HG03159 (cell line): ENCODE results near the gene CCDC34.

ENCODE experiments used
- ATAC-seq: cut with Tn5 transposase; IDR thresholded peaks from one replicate; pipeline ENCODE4 v1.9.1; 2021; ENCODE audit warnings: mild to moderate bottlenecking, moderate library complexity; ENCODE audit not compliant: unreplicated experiment

CCDC34 gene

DNA sequence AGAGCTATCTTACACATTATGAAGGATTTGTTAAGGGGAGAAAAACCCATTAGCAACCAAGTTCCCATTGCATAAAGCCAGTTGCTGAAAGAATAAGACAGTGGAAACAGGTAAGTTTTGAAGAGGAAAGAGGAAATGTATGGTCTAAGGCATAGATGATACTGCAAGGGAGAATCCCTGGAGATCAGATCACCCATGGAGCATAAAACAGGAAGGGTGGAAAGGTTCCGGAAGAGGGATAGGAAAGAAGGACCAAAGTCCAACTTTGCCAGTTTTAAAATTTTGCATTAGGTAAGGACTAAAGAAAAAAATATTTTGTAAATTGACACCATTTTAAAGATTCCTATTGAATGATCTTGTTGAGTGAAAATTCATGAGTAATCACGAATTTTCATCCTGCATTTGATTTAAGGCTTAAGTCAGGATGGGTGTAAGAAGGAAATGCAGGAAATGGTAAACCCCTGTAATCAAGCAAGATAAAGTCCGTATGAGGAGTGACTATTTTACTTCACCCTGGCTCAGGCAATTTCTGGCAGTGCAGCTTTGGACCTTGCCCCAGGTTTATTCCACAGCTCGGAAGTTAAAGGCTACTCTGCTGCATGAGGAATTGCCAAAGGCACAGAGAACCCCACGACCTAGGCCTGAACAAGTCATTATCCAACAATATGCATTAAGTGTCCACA lies 70.9 kb downstream of the CCDC34 start:
- ATAC-seq: no peak

DNA sequence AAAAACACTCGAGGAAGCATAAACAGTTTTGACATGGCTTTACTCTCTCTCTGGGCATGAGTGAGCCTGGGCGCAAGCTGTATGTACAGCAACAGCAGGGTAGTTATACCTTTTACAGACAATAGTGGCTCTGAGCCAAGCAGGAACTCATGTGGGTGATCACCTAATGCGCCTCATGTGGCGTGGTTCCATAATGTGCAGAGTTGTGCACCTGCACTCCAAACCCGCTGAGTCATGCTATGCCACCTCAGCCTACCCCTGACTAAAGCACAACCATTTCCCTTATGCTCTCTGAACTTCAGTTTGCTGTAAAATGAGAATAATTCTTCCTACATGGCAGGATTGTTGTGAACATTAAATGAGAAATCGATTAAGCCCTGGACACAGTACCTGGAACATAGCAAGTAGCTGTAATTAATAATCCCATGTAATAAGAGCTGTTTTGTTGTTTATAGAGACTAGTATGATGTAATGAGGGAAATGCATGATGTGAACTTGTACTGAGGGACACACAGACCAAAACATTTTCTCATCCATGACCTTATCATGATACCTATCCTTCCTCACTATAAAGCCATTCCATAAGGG lies 71.6 kb downstream of the CCDC34 start:
- no peak for ATAC-seq

DNA sequence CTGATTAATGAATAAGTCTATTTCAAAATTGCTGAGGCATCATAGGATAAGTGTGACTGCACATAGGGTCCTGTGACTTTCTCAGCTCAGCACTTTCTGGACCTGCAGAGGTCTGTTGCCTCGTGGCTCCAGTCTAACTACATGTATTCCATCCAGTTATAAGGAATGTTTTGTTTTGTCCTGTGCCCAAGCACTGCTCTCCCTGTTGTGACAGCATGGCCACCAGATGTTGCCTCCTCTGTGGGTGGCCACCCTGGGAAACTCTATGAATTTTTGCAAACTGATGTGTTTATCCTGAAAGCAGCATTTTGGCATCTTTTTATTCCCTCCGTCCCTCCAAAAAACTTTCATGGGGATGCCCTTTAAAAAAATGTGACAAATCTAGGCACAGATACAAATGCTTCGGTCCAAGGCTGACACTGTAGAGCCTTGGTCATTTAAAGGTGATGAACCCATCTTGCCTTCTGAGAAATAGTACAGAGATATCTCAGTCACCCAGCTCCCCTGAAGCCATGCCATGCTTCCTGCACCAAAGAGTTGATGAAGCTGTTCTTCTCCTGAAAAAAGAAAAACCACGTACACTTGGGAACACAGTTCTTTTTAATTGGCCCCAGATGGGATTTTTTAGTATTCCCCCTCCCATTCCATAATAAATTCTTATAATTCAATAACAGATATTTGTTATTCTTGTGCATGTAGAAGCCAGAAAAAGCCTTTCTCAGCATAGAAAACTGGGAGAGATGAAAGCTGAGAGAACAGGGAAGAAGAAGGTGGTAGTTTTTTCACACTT lies 72.6 kb downstream of the CCDC34 start:
- ATAC-seq: no peak
